Central memory CD4-positive, alpha-beta T cell (primary cell): ENCODE results near the gene ZNF213.
A peak's percentile ranks its signal among the peaks of the same experiment; 100 is the strongest.

ENCODE experiments used
- DNase-seq: peaks from one replicate; pipeline ENCODE4 v3.0.0; 2022

Gene ZNF213

DNA sequence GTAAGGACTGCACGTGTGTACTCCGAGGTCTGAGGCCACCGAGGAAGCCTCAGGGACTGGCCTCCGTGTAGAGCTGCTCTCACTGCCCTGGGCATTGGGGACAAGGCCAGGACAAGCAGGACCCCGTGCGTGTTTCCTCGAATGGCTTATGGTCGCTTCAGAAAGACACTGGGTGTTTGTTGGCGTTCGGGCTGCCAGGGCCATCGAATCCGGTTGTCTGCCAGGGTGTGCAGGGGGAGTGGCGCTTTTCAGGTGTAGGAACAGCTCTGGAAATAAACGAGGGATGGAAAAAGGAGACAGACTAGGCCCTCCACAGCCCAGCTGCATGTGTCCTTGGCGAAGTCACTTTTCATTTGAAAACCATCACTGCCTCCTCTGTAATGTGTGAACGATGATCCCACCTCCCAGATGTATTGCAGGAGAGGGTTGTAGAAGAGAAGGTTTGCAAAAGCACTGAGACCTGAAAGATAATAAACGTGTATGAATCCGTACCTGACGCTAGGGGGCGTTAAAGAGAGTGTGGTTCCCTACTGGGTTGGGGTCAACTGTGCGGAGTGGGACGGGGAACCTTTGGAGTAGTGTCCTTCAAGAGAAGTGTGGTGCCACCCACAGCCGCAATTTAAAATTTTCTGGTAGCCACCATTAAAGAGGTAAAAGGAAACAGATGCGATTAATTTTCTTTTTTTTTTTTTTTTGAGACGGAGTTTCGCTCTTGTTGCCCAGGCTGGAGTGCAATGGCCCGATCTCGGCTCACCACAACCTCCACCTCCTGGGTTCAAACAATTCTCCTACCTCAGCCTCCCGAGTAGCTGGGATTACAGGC is 33.6 kb upstream of the ZNF213 start:
- DNase-seq = peak; percentile 53

DNA sequence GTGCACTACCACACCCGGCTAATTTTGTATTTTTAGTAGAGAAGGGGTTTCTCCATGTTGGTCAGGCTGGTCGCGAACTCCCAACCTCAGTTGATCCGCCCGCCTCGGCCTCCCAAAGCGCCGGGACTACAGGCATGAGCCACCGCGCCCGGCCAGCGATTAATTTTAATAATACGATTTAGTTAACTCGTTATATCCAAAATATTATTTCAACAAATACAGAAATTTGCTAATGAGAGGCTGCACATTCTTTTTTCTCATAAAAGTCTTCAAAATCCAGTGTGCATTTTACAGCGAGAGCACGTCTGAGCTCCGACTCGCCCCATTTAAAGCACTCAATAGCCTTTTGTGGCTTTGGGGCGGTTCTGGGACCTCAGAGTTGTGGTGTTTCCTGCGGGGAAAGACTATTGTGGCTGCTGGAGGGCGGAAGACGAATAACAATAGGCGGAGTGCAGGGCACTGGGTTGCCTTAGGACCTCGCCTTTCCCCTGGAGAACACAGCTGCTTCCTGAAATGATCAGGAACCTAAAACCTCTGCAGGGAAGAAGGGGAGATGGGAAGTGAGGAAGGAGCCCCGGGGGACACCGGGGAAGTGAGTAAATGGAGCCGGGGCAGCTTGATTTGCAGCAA is 32.9 kb upstream of the ZNF213 start:
- no peak for DNase-seq

DNA sequence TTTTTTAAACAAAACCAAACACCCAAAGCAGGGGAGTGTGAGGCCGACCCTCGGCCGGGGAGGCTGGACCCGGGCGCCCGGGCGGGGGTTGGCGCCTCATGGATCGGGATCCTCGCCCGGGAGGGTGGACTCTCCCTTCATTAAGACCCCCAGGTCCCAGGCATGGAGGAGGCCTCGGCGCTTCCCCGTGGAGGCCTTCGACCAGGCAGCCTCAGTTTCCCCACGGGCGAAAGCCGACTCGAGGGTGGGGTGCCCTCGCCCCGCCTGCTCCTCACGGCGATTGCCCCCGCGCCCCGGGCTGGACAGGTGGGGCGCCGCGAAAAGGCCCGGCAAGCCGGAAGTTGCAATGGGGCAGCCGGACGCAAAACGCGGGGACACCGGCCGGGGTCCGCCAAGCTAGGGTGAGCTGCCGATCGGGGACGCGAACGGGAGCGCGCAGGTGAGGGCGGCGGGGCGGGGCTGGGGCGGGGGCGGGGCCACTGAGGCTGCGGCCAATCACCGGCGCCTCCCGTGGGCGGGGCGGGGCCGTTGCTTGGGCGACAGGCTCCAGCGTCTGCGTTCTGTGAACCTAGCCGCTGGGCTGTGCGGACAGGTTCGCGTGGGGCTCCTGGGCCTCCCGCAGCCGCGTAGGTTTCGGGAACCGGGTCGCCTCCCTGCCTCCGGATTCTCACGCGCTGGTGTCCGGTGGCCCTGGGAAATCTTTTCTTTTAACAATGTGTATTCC is 28.5 kb upstream of the ZNF213 start:
- DNase-seq = peak; percentile 82

DNA sequence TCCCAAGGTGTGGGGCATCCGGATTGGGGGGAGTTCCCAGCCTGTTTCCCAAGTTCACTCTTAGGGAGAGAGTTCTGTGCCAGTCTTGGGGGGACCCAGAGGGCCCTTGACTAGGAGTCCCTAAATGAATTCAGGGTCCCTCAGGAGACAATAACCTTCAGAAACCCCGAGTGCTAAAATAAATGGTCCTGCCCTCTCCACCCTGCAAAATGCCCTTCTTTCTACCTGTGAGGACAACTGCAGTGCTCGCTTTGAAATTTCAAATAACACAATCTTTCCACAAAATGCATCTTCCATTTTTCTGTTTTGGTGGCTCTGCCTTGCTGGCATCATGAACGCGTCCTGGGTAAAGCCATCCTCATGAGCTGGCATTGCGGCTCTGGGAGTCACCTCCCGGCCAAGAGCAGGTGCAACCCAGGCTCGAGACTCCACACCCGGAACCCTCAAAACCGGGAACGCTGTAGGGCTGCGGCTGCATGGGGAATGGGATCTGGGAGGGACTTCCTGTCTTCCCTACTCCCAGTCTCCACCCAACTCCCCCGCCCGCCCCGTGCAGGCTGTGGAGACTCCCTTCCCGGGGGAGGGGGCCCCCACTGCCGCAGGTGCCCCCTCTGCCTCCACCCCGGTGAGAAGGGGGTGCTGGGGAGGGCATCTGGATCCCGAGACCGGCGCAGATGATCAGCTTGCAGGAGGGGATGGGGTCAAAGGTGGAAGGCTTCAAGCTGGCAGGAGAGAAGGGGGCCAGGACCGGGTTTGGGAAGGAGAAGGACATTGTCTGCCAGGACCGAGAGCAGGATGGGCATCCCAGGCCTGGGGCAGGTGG is 22.6 kb upstream of the ZNF213 start, which contains the start of gene ZNF205:
ZNF205 (plus strand) TSS at position 529 of the 823 bp plus-strand sequence. CDS start 845 bp downstream, outside the sequence.
- DNase-seq = no peak

DNA sequence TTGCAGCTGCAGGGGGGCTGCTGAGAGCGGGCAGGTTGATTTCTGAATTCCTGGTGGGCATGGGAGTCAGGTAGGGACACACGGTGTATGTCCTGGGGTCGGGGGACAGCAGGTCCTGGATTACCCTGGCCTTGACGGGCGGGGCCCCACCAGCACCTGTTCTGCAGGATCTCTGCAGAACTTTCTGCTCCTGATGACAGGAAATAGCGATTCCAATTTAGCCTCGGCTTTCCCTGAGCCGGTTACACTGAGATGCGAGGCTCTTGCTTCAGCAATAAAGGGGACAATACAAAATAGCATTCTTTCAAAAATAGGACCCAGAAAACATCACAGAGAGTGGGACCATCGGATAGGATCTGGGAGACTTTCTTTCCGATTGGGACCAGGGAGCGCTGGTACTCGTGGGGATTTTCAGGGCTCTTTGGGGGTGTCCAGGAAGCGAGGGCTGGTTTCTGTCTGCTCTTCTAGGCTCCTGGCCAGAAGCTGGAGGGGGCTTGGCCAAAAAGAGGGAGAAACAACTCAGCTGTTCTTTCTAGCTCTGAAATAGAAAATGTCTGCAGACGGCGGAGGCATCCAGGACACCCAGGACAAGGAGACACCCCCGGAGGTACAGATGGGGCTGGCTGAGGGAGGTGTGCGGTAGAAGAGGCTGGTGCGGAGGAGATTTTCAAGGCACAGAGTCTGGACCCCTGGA is 21.8 kb upstream of the ZNF213 start:
- DNase-seq = no peak

DNA sequence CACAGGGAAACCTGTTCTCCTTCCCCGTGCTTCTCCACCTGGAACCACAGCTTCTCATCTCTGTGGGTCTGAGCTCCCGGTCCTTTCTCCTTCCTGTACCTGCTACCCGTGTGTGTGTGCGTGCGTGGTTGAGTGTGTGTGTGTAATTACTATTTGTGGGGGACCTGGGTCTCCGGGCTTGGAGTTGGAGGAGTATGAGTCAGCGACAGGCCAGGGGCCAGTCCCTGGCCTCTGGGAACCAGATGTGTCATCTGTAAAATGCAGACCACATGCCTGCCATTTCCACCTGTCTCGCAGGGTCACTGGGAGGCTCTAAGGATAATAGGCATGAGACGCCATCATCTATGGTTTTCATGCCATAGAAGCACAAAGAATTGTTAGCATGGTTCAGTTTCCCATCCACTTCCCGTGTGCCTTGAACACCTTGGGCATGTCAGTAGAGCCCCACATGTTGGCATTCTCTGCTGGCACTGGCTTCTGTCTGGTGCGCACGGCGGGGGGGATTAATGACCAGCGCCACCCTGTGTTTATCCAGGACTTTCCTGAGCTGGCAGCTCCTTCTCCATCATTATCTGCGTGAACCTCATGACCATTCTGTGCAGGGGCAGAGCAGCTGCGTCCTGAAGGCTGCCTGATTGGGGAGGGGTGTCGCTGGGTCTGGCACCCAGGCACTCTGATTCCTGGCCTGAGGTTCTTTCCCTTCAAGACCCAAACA is 20.9 kb upstream of the ZNF213 start:
- no peak for DNase-seq

DNA sequence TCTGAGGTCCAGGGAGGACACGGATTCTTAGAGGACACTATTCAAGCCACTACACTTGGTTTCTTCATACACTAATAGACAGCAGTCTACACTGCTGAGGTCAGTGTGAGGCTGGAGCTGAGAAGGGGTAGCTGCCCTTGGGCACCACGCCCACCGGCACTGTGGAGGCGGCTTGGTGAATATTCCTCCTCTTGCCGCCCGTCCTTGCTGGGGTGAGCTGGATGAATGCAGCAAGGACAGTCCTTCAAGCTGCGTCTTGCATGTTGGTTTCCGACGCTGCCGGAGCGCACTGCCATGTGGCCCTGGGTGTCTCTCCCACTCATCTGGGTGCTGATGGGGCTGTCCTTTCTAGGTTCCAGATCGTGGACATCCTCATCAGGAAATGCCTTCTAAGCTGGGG is 19.8 kb upstream of the ZNF213 start:
- no peak for DNase-seq

DNA sequence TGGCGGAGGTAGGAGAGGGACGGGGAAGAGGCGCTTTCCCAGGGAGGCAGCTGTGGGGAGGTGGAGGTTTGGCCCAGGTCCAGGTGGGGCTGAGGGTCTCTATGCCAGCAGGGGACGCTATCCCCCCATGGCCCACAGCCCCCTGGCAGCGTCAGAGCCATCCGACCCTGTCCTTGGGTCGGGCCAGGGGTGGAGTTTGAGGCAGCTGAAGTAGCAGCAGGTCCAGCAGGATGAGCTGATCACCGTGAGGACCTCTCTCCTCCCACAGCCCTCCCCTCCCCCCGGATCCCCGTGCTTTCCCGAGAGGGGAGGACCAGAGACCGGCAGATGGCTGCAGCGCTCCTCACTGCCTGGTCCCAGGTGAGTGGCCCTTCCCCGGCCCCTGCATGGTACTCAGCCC is 19.3 kb upstream of the ZNF213 start:
- no peak for DNase-seq

DNA sequence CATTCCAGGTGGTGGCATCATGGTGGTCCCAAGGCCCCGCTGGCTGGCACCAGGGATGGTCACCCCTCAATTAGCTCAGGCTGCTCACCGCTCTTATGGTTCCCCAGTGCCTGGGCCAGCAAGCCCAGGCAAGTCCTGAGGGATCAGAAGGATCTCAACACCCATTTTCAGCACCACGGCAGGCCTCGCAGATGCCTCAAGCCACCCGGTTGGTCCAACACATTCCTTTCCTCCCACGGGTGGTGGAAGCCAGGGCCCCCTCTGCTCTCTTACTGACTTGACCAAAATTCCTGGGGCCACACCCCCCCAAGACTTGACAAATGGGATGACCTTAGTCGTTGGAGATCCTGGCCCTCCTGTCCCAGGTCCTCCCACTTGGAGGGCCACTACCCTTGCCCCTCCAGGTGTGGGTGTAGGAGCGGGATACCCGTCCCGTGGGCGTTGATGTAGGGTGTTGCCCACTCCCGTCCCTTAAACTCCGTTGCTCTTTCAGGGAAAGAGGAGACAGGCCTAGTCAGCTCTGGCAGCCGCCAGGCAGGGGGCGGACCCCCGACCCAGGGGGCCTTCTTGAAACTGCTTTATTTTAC is 16.5 kb upstream of the ZNF213 start:
- no peak for DNase-seq

DNA sequence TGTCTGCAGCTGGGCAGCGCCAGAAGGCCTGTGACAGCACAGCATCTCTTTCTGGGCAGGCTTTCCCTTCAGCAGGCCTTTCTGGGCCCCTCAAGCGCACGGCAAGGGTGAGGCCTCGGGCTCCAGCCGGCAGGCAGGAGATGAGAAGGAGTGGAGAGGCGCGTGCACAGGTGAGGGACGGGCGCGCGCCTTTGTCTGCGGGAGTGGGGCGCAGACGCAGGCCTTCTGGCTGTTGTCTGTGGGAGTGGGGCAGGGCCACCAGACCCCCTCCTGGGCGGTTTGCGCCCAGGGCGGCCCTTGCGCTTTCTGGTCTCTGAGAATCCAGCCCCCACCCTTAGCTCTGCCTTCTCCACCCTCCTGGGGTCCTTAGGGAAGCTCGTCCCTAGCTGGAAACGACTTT is 16.0 kb upstream of the ZNF213 start:
- no peak for DNase-seq

DNA sequence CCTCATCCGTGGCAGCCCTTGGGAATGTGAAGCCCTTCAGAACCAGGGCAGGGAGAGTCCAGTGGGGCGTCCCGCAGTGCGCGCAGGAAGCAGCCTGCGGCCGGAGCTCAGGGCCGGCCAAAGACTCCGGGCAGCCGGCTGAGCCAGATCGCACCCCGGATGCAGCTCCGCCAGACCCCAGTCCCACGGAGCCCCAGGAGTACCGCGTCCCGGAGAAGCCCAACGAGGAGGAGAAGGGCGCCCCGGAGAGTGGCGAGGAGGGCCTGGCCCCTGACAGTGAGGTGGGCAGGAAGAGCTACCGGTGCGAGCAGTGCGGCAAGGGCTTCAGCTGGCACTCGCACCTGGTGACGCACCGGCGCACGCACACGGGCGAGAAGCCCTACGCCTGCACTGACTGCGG is 15.5 kb upstream of the ZNF213 start:
- no peak for DNase-seq

DNA sequence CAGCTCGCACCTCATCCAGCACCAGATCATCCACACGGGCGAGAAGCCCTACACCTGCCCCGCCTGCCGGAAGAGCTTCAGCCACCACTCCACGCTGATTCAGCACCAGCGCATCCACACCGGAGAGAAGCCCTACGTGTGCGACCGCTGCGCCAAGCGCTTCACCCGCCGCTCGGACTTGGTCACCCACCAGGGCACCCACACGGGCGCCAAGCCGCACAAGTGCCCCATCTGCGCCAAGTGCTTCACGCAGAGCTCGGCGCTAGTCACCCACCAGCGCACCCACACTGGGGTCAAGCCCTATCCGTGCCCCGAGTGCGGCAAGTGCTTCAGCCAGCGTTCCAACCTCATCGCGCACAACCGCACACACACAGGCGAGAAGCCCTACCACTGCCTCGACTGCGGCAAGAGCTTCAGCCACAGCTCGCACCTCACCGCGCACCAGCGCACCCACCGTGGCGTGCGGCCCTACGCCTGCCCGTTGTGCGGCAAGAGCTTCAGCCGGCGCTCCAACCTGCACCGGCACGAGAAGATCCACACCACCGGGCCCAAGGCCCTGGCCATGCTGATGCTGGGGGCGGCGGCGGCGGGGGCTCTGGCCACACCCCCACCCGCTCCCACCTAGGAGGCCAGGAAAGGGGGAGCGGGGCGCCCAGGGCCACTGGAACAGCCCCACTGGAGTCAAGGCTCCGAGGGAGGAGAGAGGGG is 15.0 kb upstream of the ZNF213 start:
- no peak for DNase-seq

DNA sequence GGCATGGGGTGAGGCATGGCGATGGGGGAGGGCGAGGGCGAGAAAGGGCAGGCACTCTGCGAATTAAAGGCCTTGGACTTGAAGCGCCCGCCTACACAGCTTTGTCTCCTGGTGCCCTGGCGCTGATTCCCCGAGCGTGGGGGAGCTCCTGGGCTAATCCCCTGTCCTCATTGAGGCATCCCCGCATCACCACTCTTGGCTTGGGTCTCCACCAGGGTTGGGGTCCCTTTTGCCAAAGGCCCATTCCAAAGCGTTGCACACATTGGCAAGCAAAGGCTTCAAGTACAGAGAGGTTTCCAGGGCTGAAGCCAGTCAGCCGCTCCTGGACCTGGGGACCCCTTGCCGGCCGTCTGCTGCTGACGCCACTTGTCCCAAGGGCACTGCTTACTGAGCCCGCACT is 14.4 kb upstream of the ZNF213 start:
- no peak for DNase-seq

DNA sequence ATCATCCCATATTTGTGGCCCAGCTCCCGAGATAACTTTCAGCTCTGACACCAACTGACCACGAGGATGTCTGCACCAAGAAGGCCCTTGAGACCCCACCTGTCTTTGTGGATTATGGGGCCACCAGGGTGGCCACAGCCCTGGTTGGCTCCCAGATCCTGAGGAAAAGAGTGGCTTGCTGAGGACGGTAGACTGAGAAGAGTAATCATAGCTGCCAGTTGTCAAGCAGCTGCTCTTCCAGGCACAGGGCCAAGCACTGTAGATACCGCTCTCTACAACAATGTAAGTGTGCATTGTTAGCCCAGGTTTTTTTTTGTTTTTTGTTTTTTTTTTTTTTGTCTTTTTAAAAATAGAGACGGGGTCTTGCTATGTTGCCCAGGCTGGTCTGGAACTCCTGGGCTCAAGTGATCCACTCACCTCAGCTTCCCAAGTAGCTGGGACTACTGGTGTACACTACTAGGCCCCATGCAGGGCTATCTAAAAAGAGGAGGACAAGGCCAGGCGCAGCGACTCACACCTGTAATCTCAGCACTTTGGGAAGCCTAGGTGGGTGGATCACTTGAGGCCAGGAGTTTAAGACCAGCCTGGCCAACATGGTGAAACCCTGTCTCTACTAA is 12.9 kb upstream of the ZNF213 start:
- DNase-seq = no peak

DNA sequence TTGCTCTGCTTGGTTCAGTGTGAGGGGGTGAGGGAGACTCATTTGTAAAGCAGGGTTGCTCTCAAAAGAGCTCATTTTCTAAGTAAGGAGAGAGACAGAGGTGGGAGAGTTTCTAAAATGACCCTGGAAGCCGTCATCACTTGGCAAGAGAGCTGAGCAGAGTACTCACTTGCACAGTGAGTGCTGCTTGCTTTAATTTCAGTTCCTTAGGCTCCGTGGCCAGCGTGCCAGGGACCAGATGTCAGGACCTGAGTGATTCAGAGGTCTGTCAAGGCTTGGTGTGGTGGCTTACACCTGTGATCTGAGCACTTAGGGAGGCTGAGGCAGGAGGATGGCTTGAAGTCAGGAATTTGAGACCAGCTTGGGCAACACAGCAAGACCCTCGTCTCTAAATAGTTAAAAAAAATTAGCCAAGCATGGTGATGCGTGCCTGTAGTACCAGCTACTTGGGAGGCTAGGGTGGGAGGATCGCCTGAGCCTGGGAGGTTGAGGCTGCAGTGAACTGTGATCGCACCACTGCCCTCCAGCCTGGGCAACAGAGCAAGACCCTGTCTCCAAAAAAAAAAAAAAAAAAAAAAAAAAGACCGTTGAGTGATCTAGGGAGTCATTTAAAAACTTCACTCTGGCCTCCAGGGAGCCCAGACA is 11.8 kb upstream of the ZNF213 start:
- DNase-seq = no peak

DNA sequence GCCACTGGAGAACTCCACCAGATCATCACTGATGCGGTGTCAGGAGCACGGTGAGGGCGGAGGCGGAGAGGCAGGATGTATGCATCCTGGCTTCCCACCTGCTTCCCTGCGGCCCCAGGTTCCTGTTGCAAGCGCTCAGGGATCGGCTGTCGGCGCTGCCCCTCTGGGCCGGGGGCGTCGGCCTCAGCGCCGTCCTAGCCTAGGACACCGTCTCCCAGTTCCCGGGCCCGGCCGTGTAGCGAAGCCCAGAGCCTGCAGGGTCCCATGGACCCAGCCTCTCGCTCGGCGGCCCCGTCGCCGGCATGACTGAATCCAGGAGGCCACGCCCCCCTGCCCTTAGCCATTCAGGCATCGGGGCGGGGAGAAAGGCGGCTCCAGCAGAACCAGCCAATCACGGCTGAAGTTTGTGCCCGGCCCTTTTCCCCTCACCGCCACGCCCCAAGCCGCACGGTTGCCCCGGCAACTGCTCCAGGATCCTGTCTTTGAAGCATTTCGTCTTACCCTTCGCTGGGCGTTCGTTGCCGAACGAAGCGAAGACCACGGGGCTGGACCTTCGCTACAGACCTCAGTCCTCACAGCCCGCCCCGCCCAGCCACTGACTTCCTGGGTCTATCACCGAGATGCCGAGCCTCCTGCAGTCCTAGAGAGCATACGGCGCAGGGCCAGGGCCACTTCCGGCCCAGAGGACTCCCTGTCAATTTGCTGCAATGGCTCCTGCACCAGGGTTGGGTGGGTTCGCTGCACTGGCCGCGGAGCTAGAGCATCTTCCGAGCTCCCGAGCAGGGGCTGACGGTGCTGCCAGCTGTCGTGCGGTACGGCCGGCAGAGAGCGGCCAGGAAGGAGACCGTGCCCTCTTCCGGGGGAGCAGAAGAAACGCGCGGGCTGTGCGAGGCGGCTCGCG is 10.6 kb upstream of the ZNF213 start:
- DNase-seq = peak; percentile 95

DNA sequence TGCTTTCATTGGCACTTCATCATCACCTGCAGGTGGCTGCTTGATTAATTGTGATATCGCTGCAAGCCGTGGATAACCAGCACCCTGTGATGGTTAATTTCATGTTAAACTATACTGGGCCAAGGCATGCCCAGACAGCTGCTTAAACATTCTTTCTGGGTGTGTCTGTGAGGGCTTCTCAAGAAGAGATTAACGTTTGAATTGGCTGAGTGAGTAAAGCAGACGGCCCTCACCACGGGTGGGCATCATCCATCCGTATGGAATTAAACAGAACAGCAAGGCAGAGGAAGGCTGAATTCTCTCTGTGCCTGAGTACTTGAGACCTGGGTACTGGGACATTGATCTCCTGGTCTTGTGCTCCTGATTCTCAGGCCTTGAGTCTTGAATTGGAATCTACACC is 7.1 kb upstream of the ZNF213 start:
- no peak for DNase-seq
